Activated naive CD4-positive, alpha-beta T cell treated with anti-CD3 and anti-CD28 coated beads, Interleukin-2, amount 50 U/mL, for 24 hours (primary cell): Measurements from ENCODE around the gene TUBA8.
"Not testable (repeated sequence)": the region's sequence is repeated elsewhere in the genome, so short reads cannot be mapped to it uniquely, and the experiment has no call there.

ENCODE experiments used
- H3K27ac Mint-ChIP-seq: one replicate; pipeline ENCODE4 v1.8.0; 2021; ENCODE audit warnings: mild to moderate bottlenecking, mixed read lengths
- H3K27me3 Mint-ChIP-seq: one replicate; pipeline ENCODE4 v1.8.0; 2021; ENCODE audit warnings: mixed read lengths
- H3K36me3 Mint-ChIP-seq: one replicate; pipeline ENCODE4 v1.8.0; 2021; ENCODE audit warnings: mixed read lengths
- H3K4me1 Mint-ChIP-seq: one replicate; pipeline ENCODE4 v1.8.0; 2021; ENCODE audit warnings: mixed read lengths
- H3K4me3 Mint-ChIP-seq: one replicate; pipeline ENCODE4 v1.8.0; 2021; ENCODE audit warnings: mild to moderate bottlenecking, mixed read lengths
- H3K9me3 Mint-ChIP-seq: one replicate; pipeline ENCODE4 v1.8.0; 2021; ENCODE audit warnings: mixed read lengths

The TUBA8 gene

GRCh38 chr22:18126606-18127005, 16.0 kb downstream of the TUBA8 start:
- Mint-ChIP-seq H3K27me3 (no peaks in the 10 kb centered on the region), H3K36me3 (peaks cover 7% of the 10 kb centered on the region), H3K4me3 (no peak overlapping the region), H3K4me1 (no peaks in the 10 kb centered on the region), H3K9me3 (no peaks in the 10 kb centered on the region), H3K27ac (peak overlapping the region; percentile 23)

- Mint-ChIP-seq H3K27me3 (no peaks in the 10 kb centered on the region), H3K4me1 (no peaks in the 10 kb centered on the region), H3K9me3 (no peaks in the 10 kb centered on the region), H3K4me3 (no peak overlapping the region), H3K36me3 (peaks cover 7% of the 10 kb centered on the region), H3K27ac (no peak overlapping the region)
Observed at GRCh38 chr22:18130018-18130417, 19.4 kb downstream of the TUBA8 start.

- no peak overlapping the region for H3K27ac Mint-ChIP-seq
- no peak overlapping the region for H3K4me3 Mint-ChIP-seq
- H3K9me3 Mint-ChIP-seq = no peaks in the 10 kb centered on the region
- no peaks in the 10 kb centered on the region for H3K4me1 Mint-ChIP-seq
- H3K27me3 Mint-ChIP-seq = no peaks in the 10 kb centered on the region
- H3K36me3 Mint-ChIP-seq = peaks cover 7% of the 10 kb centered on the region
Observed at GRCh38 chr22:18130699-18131429, 20.3 kb downstream of the TUBA8 start.

GRCh38 chr22:18133452-18133851, 22.8 kb downstream of the TUBA8 start:
- H3K27ac Mint-ChIP-seq = no peak overlapping the region
- H3K9me3 Mint-ChIP-seq = no peaks in the 10 kb centered on the region
- peak overlapping the region; percentile 23 for H3K4me3 Mint-ChIP-seq
- peaks cover 2% of the 10 kb centered on the region for H3K36me3 Mint-ChIP-seq
- H3K27me3 Mint-ChIP-seq = no peaks in the 10 kb centered on the region
- H3K4me1 Mint-ChIP-seq = no peaks in the 10 kb centered on the region

DNA sequence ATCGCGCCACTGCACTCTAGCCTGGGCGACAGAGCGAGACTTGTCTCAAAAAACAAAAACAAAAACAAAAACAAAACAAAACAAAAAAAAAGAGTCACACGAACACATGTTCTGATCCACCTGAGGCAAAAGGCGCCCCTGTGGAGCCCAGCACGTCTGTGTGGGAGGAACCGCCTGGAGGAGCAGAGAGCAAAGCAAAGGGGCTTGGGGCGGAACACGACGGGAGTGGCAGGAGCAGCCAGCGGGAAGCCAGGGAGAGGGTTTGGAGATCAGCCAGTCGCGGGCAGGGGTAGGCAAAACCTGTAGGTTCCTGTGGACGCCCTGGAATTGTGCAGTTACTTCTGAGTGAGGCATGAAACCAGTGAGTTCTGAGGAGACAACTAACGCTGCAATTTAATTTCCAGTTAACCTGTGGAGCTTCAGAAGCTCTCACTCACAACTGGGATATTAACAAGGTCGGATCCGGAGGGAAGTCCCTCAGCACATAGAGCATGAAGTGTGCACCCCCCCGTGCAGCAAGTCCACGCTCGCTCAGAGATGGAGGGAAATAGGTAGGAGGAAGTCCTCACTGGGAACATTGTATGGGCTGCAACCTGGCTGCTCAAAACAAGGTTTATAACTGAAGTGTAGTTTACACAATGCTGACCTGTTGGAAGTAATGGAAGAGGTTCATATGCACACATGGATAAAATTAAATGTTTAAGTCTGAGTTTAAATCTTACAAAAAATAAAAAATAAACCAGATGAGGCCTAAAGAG, 26.1 kb downstream of the TUBA8 start:
- Mint-ChIP-seq H3K27ac (no peak overlapping the region), H3K4me3 (no peak overlapping the region), H3K27me3 (no peaks in the 10 kb centered on the region), H3K4me1 (no peaks in the 10 kb centered on the region), H3K36me3 (peaks cover 6% of the 10 kb centered on the region), H3K9me3 (no peaks in the 10 kb centered on the region)

DNA sequence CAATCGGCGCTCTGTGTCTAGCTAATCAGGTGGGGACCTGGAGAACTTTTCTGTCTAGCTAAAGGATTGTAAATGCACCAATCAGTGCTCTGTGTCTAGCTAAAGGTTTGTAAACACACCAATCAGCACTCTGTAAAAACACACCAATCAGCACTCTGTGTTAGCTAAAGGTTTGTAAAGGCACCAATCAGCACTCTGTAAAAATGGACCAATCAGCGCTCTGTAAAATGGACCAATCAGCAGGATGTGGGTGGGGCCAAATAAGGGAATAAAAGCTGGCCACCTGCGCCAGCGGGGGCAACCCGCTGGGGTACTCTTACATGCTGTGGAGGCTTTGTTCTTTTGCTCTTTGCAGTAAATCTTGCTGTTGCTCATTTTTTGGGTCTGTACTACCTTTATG, 30.4 kb downstream of the TUBA8 start:
- not testable (repeated sequence) for H3K9me3 Mint-ChIP-seq, H3K4me1 Mint-ChIP-seq, H3K4me3 Mint-ChIP-seq, H3K36me3 Mint-ChIP-seq, H3K27me3 Mint-ChIP-seq, H3K27ac Mint-ChIP-seq

GRCh38 chr22:18144105-18144504, 33.5 kb downstream of the TUBA8 start:
- Mint-ChIP-seq H3K36me3 (peaks cover 6% of the 10 kb centered on the region), H3K27me3 (no peaks in the 10 kb centered on the region), H3K9me3 (no peaks in the 10 kb centered on the region), H3K27ac (no peak overlapping the region), H3K4me3 (no peak overlapping the region), H3K4me1 (peaks cover 17% of the 10 kb centered on the region)

GRCh38 chr22:18145676-18146388, 35.2 kb downstream of the TUBA8 start:
- H3K27me3 Mint-ChIP-seq = no peaks in the 10 kb centered on the region
- peaks cover 30% of the 10 kb centered on the region for H3K4me1 Mint-ChIP-seq
- peak overlapping the region; percentile 46 for H3K27ac Mint-ChIP-seq
- H3K9me3 Mint-ChIP-seq = no peaks in the 10 kb centered on the region
- H3K36me3 Mint-ChIP-seq = peaks cover 3% of the 10 kb centered on the region
- no peak overlapping the region for H3K4me3 Mint-ChIP-seq

DNA sequence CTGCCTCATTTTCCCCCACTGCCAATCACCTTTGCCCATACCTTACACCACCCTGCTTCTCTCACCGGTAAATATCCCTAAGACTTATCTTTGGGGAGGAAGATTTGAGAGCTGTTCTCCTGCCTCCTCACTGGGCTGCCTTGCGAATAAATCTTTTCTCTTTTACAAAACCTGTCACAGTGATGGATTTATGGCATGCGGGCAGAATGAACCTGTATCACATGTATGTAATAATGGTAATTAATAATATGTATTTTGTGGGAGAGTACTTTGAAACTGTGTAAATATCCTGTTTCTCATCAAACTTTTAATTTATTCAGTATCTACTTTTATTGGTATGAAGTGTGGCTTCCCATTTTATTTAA, 35.8 kb downstream of the TUBA8 start:
- no peaks in the 10 kb centered on the region for H3K9me3 Mint-ChIP-seq
- peaks cover 35% of the 10 kb centered on the region for H3K4me1 Mint-ChIP-seq
- H3K4me3 Mint-ChIP-seq = no peak overlapping the region
- peaks cover under 1% of the 10 kb centered on the region for H3K36me3 Mint-ChIP-seq
- no peaks in the 10 kb centered on the region for H3K27me3 Mint-ChIP-seq
- H3K27ac Mint-ChIP-seq = peak overlapping the region; percentile 46

DNA sequence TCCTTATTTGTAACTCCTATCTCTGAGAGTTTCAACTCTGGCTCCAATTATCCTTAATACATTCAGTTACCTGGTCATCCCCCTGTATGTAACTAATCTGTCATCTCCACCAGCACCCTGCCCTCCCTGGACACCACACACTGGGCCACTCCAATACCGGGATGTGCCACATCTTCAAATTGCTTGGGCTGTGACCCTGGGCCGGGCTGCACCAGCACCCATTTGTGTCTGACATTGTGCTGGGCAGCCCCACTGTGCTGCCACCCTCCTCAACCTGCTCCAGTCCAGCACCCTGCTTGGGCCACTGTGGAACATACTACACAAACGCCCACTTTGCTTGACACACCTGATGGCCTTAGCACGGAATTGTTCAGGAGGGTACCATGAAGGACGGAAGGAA, 37.2 kb downstream of the TUBA8 start:
- no peak overlapping the region for H3K4me3 Mint-ChIP-seq
- no peak overlapping the region for H3K27ac Mint-ChIP-seq

DNA sequence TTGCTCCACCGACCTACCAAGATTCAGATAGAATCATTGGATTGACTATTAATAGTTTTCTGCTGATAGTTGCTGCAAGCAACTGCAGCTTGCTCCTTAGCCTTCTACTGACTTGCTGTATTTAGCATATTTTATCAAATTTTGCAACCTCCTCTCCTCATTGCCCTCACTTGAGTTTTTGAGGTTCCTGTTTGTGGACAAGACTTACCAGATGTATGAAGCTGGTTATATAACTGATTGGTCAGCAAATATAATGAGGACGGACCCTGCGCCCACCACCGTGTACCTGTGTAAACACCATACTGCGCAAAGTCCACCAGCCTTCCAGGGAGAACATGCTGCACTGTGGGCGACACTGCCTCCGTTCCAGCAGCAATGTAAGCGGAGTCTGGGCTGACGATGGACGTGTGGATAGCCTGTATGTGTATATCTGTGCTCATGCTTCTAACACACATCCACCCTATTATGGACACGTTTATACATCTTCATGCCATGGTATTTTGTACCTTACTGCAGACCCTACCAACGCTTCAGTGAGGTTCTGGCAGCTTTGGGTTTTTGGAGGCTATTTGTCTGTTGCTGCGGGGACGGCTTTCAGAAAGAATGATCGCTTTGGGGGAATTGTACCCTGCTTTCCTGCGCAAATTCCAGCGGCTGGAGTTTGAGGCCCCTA, 37.8 kb downstream of the TUBA8 start:
- Mint-ChIP-seq H3K27me3 (no peaks in the 10 kb centered on the region), H3K4me3 (peak overlapping the region; percentile 89), H3K4me1 (peaks cover 52% of the 10 kb centered on the region), H3K9me3 (no peaks in the 10 kb centered on the region), H3K27ac (no peak overlapping the region), H3K36me3 (no peaks in the 10 kb centered on the region)

More for the DNA sequence above, 37.2 kb downstream of the TUBA8 start:
- H3K36me3 Mint-ChIP-seq = no peaks in the 10 kb centered on the region
- peaks cover 49% of the 10 kb centered on the region for H3K4me1 Mint-ChIP-seq
- no peaks in the 10 kb centered on the region for H3K27me3 Mint-ChIP-seq
- no peaks in the 10 kb centered on the region for H3K9me3 Mint-ChIP-seq

GRCh38 chr22:18152519-18152918, 41.9 kb downstream of the TUBA8 start:
- no peaks in the 10 kb centered on the region for H3K27me3 Mint-ChIP-seq
- no peaks in the 10 kb centered on the region for H3K9me3 Mint-ChIP-seq
- H3K36me3 Mint-ChIP-seq = peaks cover 4% of the 10 kb centered on the region
- peak overlapping the region; percentile 93 for H3K27ac Mint-ChIP-seq
- peak overlapping the region; percentile 83 for H3K4me3 Mint-ChIP-seq
- H3K4me1 Mint-ChIP-seq = peaks cover 66% of the 10 kb centered on the region

- Mint-ChIP-seq H3K4me1 (peaks cover 46% of the 10 kb centered on the region), H3K4me3 (no peak overlapping the region), H3K9me3 (no peaks in the 10 kb centered on the region), H3K27ac (peak overlapping the region; percentile 15), H3K36me3 (peaks cover 5% of the 10 kb centered on the region), H3K27me3 (no peaks in the 10 kb centered on the region)
Observed at GRCh38 chr22:18154821-18155390, 44.3 kb downstream of the TUBA8 start.

DNA sequence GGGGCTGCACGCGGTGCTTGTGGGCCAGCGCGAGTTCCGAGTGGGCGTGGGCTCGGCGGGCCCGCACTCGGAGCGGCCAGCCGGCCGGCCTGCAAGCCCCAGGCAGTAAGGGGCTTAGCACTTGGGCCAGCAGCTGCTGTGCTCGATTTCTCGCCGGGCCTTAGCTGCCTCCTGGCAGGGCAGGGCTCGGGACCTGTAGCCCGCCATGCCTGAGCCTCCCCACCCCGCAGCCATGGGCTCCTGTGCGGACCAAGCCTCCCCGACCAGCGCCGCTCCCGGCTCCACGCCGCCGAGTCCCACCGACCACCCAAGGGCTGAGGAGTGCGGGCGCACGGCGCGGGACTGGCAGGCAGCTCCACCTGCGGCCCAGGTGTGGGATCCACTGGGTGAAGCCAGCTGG, 44.9 kb downstream of the TUBA8 start:
- not testable (repeated sequence) for H3K36me3 Mint-ChIP-seq, H3K27ac Mint-ChIP-seq, H3K4me3 Mint-ChIP-seq, H3K27me3 Mint-ChIP-seq, H3K9me3 Mint-ChIP-seq
- H3K4me1 Mint-ChIP-seq = peaks cover 40% of the 10 kb centered on the region
